B cell (primary cell): ENCODE results near the gene PRKN.

ENCODE experiments used
- EZH2 ChIP-seq: IDR thresholded peaks from 2 replicates; pipeline ENCODE4 v1.6.1; 2012; ENCODE audit warnings: borderline replicate concordance, low read depth, mild to moderate bottlenecking, moderate library complexity, low read length; ENCODE audit not compliant: insufficient read depth, poor library complexity, severe bottlenecking
- TF ChIP-seq, protein P1 (sequence below): fragments of 200-600 bp; IDR thresholded peaks from one replicate; pipeline ENCODE4 v1.8.0; 2022; ENCODE audit warnings: antibody characterized with exemption, mild to moderate bottlenecking

DNA sequence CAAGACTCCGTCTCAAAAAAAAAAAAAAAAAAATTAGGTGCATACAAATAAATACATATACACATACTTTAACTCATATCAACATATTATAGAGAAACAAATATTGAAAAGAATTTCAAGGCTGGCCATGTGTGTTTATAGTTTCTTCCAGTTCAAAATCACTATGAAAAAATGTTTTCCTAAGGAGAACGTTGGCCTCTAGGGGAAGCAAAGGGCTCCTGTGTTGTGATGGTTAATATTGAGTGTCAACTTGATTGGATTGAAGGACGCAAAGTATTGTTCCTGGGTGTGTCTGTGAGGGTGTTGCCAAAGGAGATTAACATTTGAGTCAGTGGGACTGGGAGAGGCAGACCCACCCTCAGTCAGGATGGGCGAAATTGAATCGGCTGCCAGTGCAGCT lies 1271.7 kb downstream of the PRKN start:
- TF ChIP-seq, protein P1, sequence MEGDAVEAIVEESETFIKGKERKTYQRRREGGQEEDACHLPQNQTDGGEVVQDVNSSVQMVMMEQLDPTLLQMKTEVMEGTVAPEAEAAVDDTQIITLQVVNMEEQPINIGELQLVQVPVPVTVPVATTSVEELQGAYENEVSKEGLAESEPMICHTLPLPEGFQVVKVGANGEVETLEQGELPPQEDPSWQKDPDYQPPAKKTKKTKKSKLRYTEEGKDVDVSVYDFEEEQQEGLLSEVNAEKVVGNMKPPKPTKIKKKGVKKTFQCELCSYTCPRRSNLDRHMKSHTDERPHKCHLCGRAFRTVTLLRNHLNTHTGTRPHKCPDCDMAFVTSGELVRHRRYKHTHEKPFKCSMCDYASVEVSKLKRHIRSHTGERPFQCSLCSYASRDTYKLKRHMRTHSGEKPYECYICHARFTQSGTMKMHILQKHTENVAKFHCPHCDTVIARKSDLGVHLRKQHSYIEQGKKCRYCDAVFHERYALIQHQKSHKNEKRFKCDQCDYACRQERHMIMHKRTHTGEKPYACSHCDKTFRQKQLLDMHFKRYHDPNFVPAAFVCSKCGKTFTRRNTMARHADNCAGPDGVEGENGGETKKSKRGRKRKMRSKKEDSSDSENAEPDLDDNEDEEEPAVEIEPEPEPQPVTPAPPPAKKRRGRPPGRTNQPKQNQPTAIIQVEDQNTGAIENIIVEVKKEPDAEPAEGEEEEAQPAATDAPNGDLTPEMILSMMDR: no peak
- TF ChIP-seq EZH2: no peak
